Measurements from ENCODE around the gene ATP5ME.
"Not testable (repeated sequence)": the region's sequence is repeated elsewhere in the genome, so short reads cannot be mapped to it uniquely, and the experiment has no call there.

Gene ATP5ME

DNA sequence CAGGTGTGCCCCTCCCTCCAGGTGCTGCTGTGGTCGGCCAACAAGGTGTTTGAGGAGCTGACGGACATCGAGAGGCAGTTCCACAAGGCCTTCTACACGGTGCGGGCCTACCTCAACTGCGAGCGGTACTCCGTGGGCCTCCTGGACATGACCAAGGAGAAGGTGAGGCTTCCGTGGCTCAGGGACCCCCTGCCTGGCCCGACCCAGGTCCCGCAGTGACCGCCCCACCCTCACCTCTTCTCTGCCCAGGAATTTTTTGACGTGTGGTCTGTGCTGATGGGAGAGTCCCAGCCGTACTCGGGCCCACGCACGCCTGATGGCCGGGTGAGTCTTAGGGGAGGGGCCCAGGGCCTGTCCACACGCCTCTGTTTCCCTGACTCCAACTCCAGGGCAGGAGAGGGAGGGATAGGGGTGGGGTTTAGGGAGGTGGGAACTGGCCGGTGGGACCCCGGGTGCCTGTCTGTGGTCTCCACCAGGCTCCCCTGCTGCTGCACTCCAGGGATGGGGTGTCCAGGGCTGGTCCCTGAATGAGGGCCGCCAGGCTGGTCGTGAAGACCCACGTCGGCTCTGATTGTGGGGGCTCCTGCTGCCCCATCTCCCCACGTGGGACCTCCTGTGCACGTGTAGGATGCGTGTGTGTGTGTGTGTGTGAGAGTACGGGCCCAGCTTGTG is 20.1 kb downstream of the ATP5ME start:
- DNase-seq: no peak

GRCh38 chr4:653080-653821 is 20.8 kb downstream of the ATP5ME start:
- DNase-seq: peak in 1 of 2 donors; percentile 21

DNA sequence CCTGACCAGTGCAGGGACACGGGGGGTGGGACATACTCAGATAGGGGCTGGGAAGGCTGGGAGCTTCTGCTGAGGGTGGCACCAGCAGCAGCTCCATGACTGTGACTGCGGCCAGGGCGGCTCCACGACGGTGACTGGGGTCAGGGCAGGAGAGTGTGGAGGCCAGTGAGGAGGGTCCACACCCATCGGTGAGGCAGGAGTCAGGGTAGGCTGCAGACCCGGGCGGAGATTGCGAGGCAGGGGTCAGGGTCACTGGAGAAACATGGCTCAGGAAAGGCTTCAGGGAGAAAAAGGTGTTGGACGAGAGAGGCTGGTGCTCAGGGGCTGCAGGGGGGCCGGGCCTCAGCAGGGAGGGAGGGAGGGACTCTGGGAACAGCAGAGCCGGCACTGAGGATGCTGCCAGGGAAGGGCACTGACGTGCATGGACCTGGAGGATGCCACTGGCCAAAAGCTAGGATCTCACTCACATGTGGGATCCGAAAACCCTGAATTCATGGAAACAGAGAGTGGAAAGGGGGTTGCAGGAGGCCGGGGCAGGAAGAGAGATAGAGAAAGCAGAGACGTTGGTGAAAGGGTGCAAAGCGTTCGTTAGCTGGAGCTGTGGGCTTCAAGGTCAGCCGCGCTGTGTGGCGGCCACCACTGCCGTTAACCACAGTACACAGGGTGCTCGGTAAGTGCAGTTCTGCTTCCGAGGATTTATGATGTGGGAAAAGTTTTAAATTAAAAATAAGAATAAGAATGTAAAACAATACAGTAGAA is 22.0 kb downstream of the ATP5ME start:
- DNase-seq: no peak

DNA sequence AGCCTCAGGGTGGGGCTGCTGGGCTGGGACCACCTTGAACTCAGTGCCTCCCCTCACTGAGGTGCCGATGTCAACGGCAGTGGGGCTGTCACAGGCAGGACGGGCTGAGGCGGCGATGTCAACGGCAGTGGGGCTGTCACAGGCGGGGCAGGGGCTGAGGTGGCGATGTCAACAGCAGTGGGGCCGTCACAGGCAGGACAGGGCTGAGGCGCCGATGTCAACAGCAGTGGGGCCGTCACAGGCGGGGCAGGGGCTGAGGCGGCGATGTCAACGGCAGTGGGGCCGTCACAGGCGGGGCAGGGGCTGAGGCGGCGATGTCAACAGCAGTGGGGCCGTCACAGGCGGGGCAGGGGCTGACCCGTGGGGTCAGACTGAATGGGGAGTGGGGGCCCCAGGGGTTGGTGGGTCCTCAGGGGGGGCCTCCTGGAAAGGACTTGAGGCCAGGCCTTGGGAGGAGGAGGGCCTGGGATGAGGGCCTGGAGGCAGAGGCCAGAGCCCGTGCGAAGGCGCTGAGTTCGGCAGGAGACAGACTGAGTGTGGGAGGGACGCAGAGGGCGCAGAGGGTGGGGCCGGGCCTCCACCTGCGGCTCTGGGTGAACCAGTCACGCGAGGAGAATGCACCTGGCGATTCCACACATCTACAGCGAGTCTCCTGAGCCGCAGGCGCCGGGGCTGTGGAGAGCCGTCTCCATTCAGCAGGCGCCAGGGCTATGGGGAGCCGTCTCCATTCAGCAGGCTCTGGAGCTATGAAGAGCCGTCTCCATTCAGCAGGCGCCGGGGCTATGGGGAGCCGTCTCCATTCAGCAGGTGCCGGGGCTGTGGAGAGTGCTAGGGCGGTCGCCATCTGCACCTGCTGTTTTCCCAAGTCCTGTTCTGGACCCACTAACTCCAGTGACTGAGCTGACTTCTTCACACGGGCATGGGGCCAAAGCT is 22.9 kb downstream of the ATP5ME start:
- DNase-seq: peak; percentile 65 to 80

GRCh38 chr4:650461-650860 is 23.6 kb downstream of the ATP5ME start:
- DNase-seq: no peak

GRCh38 chr4:649751-650310 is 24.2 kb downstream of the ATP5ME start:
- DNase-seq: no peak

- no peak for DNase-seq
Measured at GRCh38 chr4:649293-649625, 24.8 kb downstream of the ATP5ME start.

- DNase-seq: no peak
Measured at GRCh38 chr4:648579-649292, 25.3 kb downstream of the ATP5ME start.

GRCh38 chr4:647481-647880 is 26.6 kb downstream of the ATP5ME start:
- DNase-seq: no peak

- DNase-seq: peak in 1 of 2 donors; percentile 7
Measured at GRCh38 chr4:646460-646859, 27.6 kb downstream of the ATP5ME start.

- not testable (repeated sequence) for DNase-seq
Measured at GRCh38 chr4:642366-642765, 31.7 kb downstream of the ATP5ME start.

DNA sequence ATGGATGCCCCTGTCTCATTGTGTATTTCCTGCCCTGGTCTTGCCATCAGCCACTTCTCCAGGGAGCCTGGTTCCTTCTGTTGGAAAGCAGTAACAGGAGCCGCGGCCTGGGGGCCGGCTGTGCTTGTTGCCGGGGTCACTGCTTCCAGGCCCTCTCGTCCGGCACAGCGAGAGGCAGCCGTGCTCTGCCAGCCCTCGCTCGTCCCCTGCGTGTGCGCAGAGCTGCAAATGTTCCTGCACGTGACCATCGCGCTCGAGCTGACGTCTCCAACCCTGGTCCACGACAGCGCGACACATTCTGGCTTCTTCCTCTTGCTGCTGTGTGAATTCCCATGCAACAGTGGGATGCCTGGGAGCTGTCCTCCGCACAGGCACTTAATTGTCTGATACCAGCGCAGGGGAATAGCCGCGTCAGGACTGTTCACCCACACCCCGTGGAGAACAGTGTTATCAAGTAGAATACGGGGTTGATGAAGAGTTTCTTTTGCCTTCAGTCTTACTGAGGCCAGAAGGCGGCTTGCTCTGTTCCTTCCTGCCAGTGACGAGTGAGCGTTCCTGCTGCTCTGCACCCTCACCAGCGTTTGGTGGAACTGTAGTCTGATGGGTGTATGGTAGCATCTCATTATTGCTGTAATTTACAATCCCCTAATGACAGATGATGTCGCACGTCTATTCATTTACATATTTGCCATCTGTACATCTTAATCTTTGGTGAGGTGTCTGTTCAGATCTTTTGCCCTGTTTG is 36.4 kb downstream of the ATP5ME start:
- no peak for DNase-seq

GRCh38 chr4:636628-637159 is 37.4 kb downstream of the ATP5ME start:
- no peak for DNase-seq

DNA sequence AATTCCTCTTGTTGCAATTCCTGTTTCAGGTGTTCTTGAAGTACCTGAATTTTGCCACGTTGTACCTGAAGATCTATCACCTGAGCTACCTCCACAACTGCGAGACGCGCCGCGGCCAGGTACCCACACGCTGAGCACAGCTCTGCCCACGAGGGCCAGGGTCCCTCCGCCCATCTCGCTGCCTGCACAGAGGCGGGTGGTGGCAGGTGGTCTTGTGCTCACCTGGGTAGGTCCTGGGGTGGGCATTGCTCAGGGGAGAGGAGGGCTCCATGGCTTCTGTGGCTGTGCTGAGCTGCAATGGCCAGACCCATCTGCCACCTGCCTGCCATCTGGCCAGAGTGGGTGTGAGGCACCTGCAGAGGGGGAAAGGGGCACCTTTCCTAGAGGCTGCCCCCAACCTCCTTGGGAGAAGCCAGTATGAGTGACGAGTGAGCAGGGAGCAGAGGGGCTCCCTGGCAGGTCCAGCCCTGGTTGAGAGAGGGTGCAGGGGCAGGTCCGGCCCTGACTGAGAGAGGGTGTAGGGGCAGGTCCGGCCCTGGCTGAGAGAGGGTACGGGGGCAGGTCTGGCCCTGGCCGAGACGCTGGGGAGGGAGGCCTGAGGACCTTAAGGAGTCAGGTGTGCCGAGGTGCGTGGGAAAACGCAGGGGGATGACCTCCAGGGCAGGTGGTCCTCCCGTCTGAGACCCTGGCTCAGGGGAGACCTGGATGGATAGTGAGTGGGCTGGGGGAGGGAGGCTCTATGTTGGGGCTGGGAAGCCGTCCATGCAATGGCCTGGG is 38.0 kb downstream of the ATP5ME start:
- DNase-seq: no peak

- not testable (repeated sequence) for DNase-seq
Measured at GRCh38 chr4:635066-635835, 38.8 kb downstream of the ATP5ME start.

DNA sequence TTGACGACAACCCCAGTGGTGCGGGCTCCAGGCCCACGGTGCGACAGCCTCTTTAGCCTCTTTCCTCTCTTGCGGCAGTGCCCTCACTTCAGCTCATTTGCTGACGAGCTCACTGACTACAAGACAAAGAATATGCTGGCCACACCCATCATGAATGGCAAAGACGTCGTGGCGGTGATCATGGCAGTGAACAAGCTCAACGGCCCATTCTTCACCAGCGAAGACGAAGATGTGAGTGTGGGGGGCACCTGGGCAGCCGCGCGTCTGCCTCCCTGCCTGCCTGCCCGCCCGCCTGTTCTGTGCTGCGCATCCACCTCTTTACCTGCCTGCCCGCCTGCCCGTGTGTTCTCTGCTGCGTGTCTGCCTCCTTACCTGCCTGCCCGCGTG is 39.5 kb downstream of the ATP5ME start:
- no peak for DNase-seq

- no peak for DNase-seq
Measured at GRCh38 chr4:633976-634598, 40.0 kb downstream of the ATP5ME start.

DNA sequence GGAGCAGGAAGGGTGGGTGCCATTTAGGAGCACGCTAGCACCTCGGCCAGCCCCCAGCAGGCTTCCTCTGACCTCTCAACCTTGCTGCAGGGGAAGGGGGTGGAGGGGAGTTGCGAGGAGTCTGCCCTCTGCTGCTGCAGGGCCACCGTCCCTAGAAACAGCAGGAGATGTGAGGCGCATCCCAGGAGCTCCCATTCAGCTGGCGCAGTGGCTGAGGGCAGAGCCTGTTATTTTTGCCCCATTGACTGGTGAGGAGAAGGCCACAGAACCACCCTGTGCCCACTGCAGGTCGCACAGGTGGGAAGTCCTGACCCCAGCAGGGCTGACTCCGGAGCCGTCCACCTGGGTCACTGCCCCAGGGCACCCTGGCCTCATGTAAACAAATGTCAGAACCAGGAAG is 40.7 kb downstream of the ATP5ME start:
- DNase-seq: no peak

- no peak for DNase-seq
Measured at GRCh38 chr4:632926-633325, 41.1 kb downstream of the ATP5ME start.
